ENCODE data around the gene GPC5. TPM values are rescaled to one million over a fixed set of nuclear protein-coding genes. Genes with fewer than 3 reads are reported as not detected.

The GPC5 gene
- total and polyA plus RNA-seq, 9 of the 15 experiments (the other 6 are each of a cell fraction or from before 2014, with no cell fraction given): 0.18 to 0.27 TPM; not detected in 7

DNA sequence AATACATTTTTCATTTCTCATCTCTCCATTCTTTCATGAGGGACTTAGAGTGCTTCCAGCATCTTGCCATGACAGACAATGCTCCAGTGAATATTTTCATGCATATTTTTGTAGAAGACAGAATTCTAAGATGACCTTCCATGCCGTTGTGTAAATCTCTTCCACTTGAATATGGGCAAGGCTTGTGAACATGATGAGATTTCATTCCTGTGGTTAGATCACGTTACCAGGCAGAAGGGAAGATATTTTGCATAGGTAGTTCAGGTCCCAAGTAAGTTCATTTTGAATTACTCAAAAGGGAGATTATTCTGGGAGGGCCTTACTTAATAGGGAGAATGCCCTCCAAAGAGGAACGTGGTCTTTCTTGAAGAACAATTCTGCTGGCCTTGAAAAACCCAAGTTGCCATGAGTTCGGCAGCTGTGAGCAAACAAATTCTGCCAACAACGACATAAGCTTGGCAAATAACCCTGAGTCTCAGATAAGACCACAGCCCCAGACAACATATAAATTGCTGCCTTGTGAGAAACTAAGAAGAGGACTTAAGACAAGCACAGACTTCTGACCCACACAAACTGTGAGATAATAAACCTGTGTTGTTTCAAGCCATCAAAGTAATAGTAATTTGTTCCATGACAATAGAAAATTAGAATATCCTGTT lies 1427.6 kb downstream of the GPC5 start:
- Histone ChIP-seq H2AFZ (ENCODE audit: low read depth, low read length) (no peak overlapping the region), H3K9ac (ENCODE audit: insufficient read depth in 1 of 2, low read depth in 2 of 2, low read length in 2 of 2) (no peak overlapping the region), H4K20me1 (replicated peaks; ENCODE audit: control insufficient read depth, insufficient read depth, low read length) (no peaks in the 10 kb centered on the region), H3K9me1 (ENCODE audit: control insufficient read depth, insufficient read depth, low read length) (no peaks in the 10 kb centered on the region), H3K9me3 (replicated peaks; ENCODE audit: control insufficient read depth, insufficient read depth, low read depth, low read length) (no peaks in the 10 kb centered on the region), H3K27me3 (ENCODE audit: control insufficient read depth in 2 of 2, insufficient read depth in 2 of 2, low read length in 2 of 2) (no peaks in the 10 kb centered on the region), H3K4me1 (replicated peaks in 1 of 2; ENCODE audit: control insufficient read depth in 2 of 2, insufficient read depth in 2 of 2, low read length in 2 of 2) (no peaks in the 10 kb centered on the region), H3K27ac (ENCODE audit: extremely low read depth, low read depth, low read length) (no peak overlapping the region), H3K4me3 (no peak overlapping the region), H3K36me3 (ENCODE audit: control insufficient read depth, insufficient read depth, low read length) (no peaks in the 10 kb centered on the region), H3K79me2 (ENCODE audit: control insufficient read depth, insufficient read depth, low read length) (no peaks in the 10 kb centered on the region), H3K4me2 (ENCODE audit: insufficient read depth, low read length) (no peak overlapping the region)
- intact Hi-C loops (cut with micrococcal nuclease) (no loop called here), in situ Hi-C loops (cut with MboI) (no loop called here)
- CTCF ChIA-PET (ENCODE audit: low intra/inter-chr PET ratio): no interaction called here
- ATAC-seq: no peak
- no TSS peak for BruUV-seq (replicated peaks)
- no peak for DNase-seq (ENCODE audit: extremely low read depth in 1 of 4, low spot score in 3 of 4)
- POLR2A ChIA-PET: no interaction called here
- no peak for FAIRE-seq
- 0% methylated on average over 4 of the region's 5 CpGs for WGBS (ENCODE audit: insufficient coverage, low coverage, missing lambda C conversion rate)
- no peak for TF ChIP-seq ZNF586 (CRISPR knock-in tag; conservative IDR thresholded peaks at IDR 0.05)
- TF ChIP-seq CBX1 (IDR thresholded peaks at IDR 0.05; ENCODE audit: low read depth): no peak
- TF ChIP-seq KLF13 (tag; IDR thresholded peaks at IDR 0.05; ENCODE audit: borderline replicate concordance, low read depth): no peak
- no peak for TF ChIP-seq ZC3H11A (IDR thresholded peaks at IDR 0.05; ENCODE audit: low read depth, low read length)
- TF ChIP-seq TRIM24 (IDR thresholded peaks at IDR 0.05): no peak
- TF ChIP-seq ZFP91 (CRISPR knock-in tag; IDR thresholded peaks at IDR 0.05): no peak
- no peak for TF ChIP-seq SMARCE1 (IDR thresholded peaks at IDR 0.05)
- no peak for TF ChIP-seq CXXC5 (CRISPR knock-in tag; IDR thresholded peaks at IDR 0.05)
